ENCODE data around the gene ADAMTS4. TPM values are rescaled to one million over a fixed set of nuclear protein-coding genes. Genes with fewer than 3 reads are reported as not detected.
A peak's percentile ranks its signal among the peaks of the same experiment; 100 is the strongest.
"Not testable (repeated sequence)": the region's sequence is repeated elsewhere in the genome, so short reads cannot be mapped to it uniquely, and the experiment has no call there.

ADAMTS4 gene
- total RNA-seq, 1 donor from 2014 or later, result 0.22 TPM

GRCh38 chr1:161227196-161227871, 28.5 kb upstream of the ADAMTS4 start:
- TF ChIP-seq CTCF (IDR thresholded peaks at IDR 0.05; ENCODE audit: unreplicated experiment), result peak; percentile 86
- peak overlapping the region; percentile 99 for H3K4me3 Mint-ChIP-seq (ENCODE audit: low read depth)
- H3K36me3 Mint-ChIP-seq (ENCODE audit: insufficient read depth), result peaks cover 3% of the 10 kb centered on the region
- H3K4me1 Mint-ChIP-seq (ENCODE audit: low read depth), result peaks cover 41% of the 10 kb centered on the region
- H3K27me3 Mint-ChIP-seq, result no peaks in the 10 kb centered on the region
- peak overlapping the region; percentile 82 for H3K27ac Mint-ChIP-seq
- peak; percentile 66 for DNase-seq (ENCODE audit: low spot score, unreplicated experiment)
- no peaks in the 10 kb centered on the region for H3K9me3 Mint-ChIP-seq (ENCODE audit: low read depth)

GRCh38 chr1:161226759-161227158, 27.9 kb upstream of the ADAMTS4 start:
- no peak for TF ChIP-seq CTCF (IDR thresholded peaks at IDR 0.05; ENCODE audit: unreplicated experiment)
- peak overlapping the region; percentile 82 for H3K27ac Mint-ChIP-seq
- peaks cover 44% of the 10 kb centered on the region for H3K4me1 Mint-ChIP-seq (ENCODE audit: low read depth)

GRCh38 chr1:161226320-161226711, 27.5 kb upstream of the ADAMTS4 start:
- DNase-seq (ENCODE audit: low spot score, unreplicated experiment), result no peak
- no peaks in the 10 kb centered on the region for H3K9me3 Mint-ChIP-seq (ENCODE audit: low read depth)
- H3K4me3 Mint-ChIP-seq (ENCODE audit: low read depth), result peak overlapping the region; percentile 99
- peaks cover 44% of the 10 kb centered on the region for H3K4me1 Mint-ChIP-seq (ENCODE audit: low read depth)
- H3K27me3 Mint-ChIP-seq, result no peaks in the 10 kb centered on the region
- H3K27ac Mint-ChIP-seq, result peak overlapping the region; percentile 94
- H3K36me3 Mint-ChIP-seq (ENCODE audit: insufficient read depth), result peaks cover 3% of the 10 kb centered on the region
- TF ChIP-seq CTCF (IDR thresholded peaks at IDR 0.05; ENCODE audit: unreplicated experiment), result no peak

More at GRCh38 chr1:161226759-161227158, 27.9 kb upstream of the ADAMTS4 start:
- H3K36me3 Mint-ChIP-seq (ENCODE audit: insufficient read depth), result peaks cover 3% of the 10 kb centered on the region
- no peaks in the 10 kb centered on the region for H3K27me3 Mint-ChIP-seq
- H3K9me3 Mint-ChIP-seq (ENCODE audit: low read depth), result no peaks in the 10 kb centered on the region
- peak overlapping the region; percentile 99 for H3K4me3 Mint-ChIP-seq (ENCODE audit: low read depth)
- DNase-seq (ENCODE audit: low spot score, unreplicated experiment), result no peak

GRCh38 chr1:161225534-161226319, 26.9 kb upstream of the ADAMTS4 start, which contains the start of gene TOMM40L:
Gene TOMM40L, plus strand, starts transcription at chr1:161226060. Its CDS starts 430 bp downstream, at chr1:161226490.
- peak within 1 kb of the TSS; percentile 99 for H3K4me3 Mint-ChIP-seq (ENCODE audit: low read depth)
- H3K27ac Mint-ChIP-seq, result peak within 1 kb of the TSS; percentile 94
- peaks cover 3% of the 10 kb centered on the region for H3K36me3 Mint-ChIP-seq (ENCODE audit: insufficient read depth)
- TF ChIP-seq CTCF (IDR thresholded peaks at IDR 0.05; ENCODE audit: unreplicated experiment), result peak; percentile 28
- no peaks in the 10 kb centered on the region for H3K9me3 Mint-ChIP-seq (ENCODE audit: low read depth)
- no peaks in the 10 kb centered on the region for H3K27me3 Mint-ChIP-seq
- peak; percentile 72 for DNase-seq (ENCODE audit: low spot score, unreplicated experiment)
- H3K4me1 Mint-ChIP-seq (ENCODE audit: low read depth), result peaks cover 44% of the 10 kb centered on the region

- Mint-ChIP-seq H3K27ac (peak overlapping the region; percentile 92), H3K9me3 (ENCODE audit: low read depth) (no peaks in the 10 kb centered on the region), H3K36me3 (ENCODE audit: insufficient read depth) (peaks cover 3% of the 10 kb centered on the region), H3K4me3 (ENCODE audit: low read depth) (peak overlapping the region; percentile 99), H3K27me3 (no peaks in the 10 kb centered on the region), H3K4me1 (ENCODE audit: low read depth) (peaks cover 46% of the 10 kb centered on the region)
- DNase-seq (ENCODE audit: low spot score, unreplicated experiment), result no peak
- no peak for TF ChIP-seq CTCF (IDR thresholded peaks at IDR 0.05; ENCODE audit: unreplicated experiment)
Observed at GRCh38 chr1:161225178-161225533, 26.3 kb upstream of the ADAMTS4 start.

- DNase-seq (ENCODE audit: low spot score, unreplicated experiment); H3K36me3 Mint-ChIP-seq (ENCODE audit: insufficient read depth); H3K27me3 Mint-ChIP-seq; H3K9me3 Mint-ChIP-seq (ENCODE audit: low read depth); H3K4me3 Mint-ChIP-seq (ENCODE audit: low read depth): not testable (repeated sequence)
- Mint-ChIP-seq H3K4me1 (ENCODE audit: low read depth) (peaks cover 50% of the 10 kb centered on the region), H3K27ac (peak overlapping the region; percentile 92)
Observed at GRCh38 chr1:161224695-161225087, 25.8 kb upstream of the ADAMTS4 start.
